HEK293T (cell line): Measurements from ENCODE around the gene ADGRD1.

ENCODE experiments used
- ARNT ChIP-seq: fragments of 450-650 bp; IDR thresholded peaks from 2 replicates; pipeline ENCODE4 v1.6.1; 2017; ENCODE audit warnings: mild to moderate bottlenecking
- CTBP1 ChIP-seq: fragments of 450-650 bp; IDR thresholded peaks from 2 replicates; pipeline ENCODE4 v1.6.1; 2016; ENCODE audit warnings: borderline replicate concordance
- ELF4 ChIP-seq: fragments of 450-650 bp; IDR thresholded peaks from 2 replicates; pipeline ENCODE4 v1.6.1; 2017; ENCODE audit warnings: antibody characterized with exemption
- FOXK2 ChIP-seq: fragments of 450-650 bp; IDR thresholded peaks from 2 replicates; pipeline ENCODE4 v1.6.1; 2016; ENCODE audit warnings: mild to moderate bottlenecking
- FOXM1 ChIP-seq: fragments of 450-650 bp; IDR thresholded peaks from 2 replicates; pipeline ENCODE4 v1.6.1; 2017; ENCODE audit warnings: mild to moderate bottlenecking, borderline replicate concordance
- HDGF ChIP-seq: fragments of 450-650 bp; IDR thresholded peaks from 2 replicates; pipeline ENCODE4 v1.6.1; 2017; ENCODE audit warnings: antibody characterized with exemption, borderline replicate concordance
- LEF1 ChIP-seq: fragments of 450-650 bp; IDR thresholded peaks from 2 replicates; pipeline ENCODE4 v1.6.1; 2017; ENCODE audit warnings: mild to moderate bottlenecking, borderline replicate concordance

- TF ChIP-seq ELF4 (no peak), HDGF (no peak), CTBP1 (no peak), FOXM1 (no peak), LEF1 (no peak), ARNT (no peak), FOXK2 (no peak)
Observed at GRCh38 chr12:131021154-131021541, 67.4 kb downstream of the ADGRD1 start.
